ENCODE results near the gene ADGRL4.
"Not testable (repeated sequence)": the region's sequence is repeated elsewhere in the genome, so short reads cannot be mapped to it uniquely, and the experiment has no call there.

The ADGRL4 gene

DNA sequence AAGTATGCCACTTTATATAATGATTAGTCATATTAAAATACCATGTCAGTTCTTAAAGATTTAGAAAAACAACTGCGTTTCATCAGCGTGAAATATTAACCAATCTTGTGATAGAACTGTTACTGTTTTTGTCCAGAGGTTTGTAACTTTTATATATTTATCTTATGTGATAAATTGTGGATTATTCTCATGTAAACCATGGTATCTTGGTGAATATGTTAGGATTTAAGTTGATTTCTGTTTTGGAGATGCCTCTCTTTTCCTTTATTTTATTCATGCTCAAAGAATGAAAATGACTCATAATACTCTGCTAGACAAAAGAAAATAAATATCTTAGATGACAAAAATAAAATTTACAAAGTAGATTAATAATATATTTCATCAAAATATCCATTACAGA lies 88.4 kb downstream of the ADGRL4 start:
- no peak for DNase-seq (ENCODE audit: low spot score)

DNA sequence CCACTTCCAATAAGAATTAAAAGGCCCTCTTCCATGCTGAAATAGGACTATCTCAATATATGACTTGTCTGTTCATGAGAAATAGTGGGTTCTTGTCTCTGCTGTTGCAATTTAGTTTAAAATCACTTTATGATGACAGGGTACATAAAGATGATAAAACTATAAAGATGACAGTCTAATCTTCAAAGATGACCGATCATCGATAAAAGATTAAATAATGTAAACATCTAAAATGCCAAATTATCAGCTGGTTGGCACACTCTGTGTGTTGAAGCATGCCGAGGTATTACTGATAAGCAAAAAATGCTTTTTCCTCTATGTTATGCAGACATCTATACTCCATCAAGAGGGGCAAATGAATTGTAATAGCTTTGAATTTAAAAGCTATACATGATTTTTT lies 89.5 kb downstream of the ADGRL4 start:
- DNase-seq (ENCODE audit: low spot score), result no peak

DNA sequence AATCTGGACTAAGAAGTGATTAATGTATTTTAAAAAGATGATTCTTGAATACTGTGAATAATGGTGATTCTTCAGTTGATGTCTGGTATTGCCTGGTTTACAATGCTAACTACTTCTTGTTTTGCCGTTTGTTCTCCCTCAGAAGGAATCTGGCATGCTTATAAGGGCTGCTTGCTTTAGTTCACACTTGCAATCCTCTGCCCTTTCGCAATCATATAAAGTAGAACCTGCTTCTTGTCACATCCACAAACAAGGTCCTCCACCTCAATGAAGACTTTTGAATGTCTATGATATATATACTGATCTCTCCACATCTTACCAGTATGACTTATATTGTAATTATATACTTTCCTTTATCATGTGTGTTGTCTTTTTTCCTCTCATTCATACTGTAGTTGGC lies 92.6 kb downstream of the ADGRL4 start:
- DNase-seq (ENCODE audit: low spot score), result no peak

DNA sequence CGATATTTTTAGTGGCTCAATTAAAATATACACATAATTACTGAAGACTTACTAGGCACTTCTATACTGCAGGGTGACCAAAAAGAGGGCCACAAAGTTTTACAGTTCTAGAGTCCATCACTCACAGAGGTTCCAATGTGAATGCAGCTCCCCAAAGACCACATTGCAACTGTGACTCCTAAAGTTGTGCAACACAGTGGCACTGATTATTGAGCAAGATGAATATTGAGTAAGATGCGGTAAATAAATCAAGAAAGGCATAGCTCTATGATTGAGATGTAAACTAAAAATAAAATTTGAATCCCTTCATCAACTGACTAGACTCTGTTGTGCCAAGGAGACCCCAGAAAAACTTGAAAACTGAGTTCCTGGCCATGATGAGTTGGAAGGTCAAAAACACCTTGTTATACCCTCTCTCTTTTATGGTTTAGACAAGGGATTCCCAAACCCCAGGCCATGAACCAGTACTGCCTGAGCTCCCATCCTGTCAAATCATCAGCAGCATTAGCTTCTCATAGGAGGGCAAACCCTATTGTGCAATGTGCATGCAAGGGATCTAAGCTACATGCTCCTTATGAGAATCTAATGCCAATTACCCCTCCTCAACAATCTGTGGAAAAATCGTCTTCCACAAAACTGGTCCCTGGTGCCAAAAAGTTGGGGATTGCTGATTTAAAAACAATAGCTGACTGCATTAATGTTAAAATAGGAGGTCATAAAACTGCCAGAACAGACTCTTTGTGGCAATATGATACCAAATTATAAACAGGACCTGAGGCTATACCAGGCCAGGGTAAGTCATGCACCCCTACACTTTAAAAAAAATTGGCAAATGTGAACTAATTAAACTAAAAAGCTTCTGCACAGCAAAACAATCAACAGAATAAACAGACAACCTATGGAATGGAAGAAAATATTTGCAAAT lies 94.3 kb downstream of the ADGRL4 start:
- no peak for DNase-seq (ENCODE audit: low spot score)

DNA sequence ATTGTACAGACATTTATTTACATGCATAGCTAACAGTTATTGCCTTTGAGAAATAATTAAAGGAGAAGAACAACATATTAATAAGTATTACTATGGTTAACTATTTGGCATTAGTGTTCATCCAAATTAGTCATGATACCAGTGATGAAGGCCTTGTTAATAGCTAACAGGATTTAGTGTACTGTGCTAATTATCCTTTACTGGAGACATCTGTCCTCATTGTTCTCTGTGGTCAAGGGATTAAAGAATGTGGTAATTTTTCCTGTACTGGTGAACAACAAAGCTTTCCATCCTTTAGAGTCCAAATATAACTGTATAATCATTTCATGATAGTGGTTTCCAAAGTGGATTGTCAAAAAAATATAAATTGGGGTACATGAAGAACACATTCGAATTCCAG lies 103.9 kb downstream of the ADGRL4 start:
- DNase-seq (ENCODE audit: low spot score), result no peak

DNA sequence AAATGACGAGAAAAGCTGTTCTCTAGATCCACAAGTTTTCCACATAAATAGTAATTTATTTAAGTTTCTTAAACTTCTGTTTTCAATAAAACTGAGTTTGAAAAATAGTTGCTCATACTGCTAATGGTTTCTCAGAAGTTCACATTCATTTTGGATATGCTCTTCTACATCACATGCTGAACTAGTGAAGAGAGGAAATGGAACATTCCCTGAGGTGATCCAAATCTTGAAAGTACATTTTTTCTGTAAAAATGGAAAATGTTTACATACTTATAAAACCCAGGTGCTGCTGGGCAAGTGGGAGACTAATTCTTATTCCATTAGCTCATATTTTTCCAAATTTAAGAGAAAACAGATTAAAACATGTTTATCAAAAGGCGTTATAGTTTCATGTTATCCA lies 111.7 kb downstream of the ADGRL4 start:
- no peak for DNase-seq (ENCODE audit: low spot score)

DNA sequence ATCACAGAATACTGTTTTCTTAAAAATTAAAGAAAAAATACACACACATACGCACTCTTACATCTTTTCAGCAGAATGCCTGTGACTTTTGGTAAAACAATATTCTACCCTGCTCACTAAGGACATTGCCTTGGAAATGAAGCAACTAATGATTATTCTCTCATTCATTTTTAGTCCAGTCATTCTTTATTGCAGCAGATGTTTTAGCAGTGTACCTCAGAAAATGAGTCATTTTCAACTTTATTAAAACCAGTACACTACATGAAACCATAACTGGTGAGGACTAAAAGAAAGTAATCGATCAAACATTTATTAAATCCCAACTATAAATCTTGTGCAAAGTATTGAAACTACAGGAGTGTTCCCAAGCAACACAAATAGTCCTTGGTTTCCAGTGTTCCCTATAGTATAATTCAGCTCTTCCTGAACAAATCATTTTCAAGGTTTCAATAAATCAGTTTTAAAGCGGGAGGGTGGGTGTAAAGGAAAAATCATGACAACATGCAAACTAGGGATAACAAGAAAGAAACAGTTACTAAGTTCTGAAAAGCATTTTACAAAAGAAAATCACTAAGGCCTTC lies 114.2 kb downstream of the ADGRL4 start:
- no peak for DNase-seq (ENCODE audit: low spot score)

DNA sequence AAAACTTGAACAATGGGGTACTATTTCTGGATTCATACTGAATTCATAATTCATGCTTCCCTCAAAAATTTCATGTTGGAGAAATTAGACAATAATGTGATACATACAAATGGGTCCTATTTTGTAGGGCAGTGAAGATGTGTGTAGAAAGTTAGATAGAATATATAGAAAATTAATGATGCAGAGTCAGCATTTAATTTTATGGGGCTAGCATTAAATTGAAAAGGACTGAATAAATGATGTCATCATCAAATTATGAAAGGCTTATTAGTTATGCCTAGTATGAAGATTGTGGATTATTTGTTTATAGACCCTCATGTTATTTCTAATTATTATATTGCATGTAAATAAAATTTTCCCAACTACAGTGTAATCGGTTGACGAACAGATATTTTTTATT lies 119.1 kb downstream of the ADGRL4 start:
- DNase-seq (ENCODE audit: low spot score), result no peak

DNA sequence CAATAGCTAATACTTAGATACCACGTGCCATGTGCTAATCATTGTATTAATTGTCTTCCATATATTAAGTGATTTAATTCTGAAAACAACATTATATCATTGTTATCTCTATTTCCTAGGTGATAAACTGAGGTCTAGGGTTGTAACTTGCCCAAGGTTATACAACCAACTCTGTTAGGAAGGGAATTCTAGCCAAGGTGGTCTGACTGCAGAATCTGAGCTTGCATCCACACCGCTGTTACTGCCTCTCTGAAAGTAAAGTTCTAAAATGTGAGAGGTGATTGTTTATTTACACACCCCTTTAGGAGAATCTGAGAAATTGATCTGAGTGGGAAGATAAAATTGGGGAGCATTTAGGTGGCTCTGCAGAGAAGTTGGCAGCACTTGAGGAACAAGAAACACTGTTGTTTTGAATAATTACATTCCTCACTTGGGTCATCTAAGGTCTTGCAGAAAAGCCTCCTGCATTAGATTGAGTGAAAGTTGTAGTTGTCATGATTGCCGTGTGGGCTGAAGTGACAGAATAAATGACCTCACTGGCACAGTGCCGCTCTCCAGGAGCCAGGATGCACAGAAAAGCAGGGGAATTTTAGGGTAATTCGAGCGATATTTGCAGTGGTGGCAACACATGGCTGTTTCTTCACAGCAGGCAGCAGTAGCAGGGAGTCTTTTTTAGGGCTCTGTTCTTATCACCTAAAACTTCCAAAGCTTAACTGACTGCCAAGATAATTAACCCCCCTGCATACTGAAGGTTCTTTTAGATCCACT lies 121.7 kb downstream of the ADGRL4 start:
- DNase-seq (ENCODE audit: low spot score), result no peak

DNA sequence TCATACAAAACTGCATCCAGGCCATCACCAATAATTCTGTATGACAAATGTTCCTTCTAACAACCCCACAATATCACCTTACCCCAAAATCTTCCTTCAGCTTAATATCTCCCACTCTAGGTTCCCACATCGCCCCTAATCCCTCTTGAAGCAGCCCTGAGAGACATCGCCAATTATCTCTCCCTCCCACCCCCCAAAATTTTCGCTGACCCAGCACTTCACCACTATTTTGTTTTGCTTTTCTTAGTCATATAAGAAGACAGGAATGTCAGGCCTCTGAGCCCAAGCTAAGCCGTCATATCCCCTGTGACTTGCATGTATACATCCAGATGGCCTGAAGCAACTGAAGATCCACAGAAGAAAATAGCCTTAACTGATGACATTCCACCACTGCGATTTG lies 126.3 kb downstream of the ADGRL4 start:
- no peak for DNase-seq (ENCODE audit: low spot score)

DNA sequence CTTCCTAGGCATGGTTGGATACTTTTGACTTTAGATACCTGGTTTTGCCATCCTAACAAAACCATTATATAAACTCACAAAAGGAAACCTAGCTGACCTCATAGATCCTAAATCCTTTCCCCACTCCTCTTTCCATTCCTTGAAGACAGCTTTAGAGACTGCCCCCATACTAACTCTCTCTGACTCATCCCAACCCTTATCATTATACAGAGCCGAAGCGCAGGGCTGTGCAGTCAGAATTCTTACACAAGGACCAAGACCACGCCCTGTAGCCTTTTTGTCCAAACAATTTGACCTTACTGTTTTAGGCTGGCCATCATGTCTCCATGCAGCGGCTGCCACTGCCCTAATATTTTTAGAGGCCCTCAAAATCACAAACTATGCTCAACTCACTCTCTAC lies 130.5 kb downstream of the ADGRL4 start:
- not testable (repeated sequence) for DNase-seq (ENCODE audit: low spot score)

DNA sequence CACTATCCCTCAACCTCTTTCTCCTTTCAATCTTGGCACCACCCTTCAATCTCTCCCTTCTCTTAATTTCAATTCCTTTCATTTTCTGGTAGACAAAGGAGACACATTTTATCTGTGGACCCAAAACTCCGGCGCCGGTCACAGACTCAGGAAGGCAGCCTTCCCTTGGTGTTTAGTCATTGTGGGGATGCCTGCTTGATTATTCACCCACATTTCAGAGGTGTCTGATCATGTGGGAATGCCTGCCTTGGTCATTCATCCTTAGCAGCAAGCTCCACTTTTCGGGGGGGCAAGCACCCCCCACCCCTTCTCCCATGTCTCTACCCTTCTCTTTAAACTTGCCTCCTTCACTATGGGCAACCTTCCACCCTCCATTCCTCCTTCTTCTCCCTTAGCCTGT lies 133.7 kb downstream of the ADGRL4 start:
- not testable (repeated sequence) for DNase-seq (ENCODE audit: low spot score)

DNA sequence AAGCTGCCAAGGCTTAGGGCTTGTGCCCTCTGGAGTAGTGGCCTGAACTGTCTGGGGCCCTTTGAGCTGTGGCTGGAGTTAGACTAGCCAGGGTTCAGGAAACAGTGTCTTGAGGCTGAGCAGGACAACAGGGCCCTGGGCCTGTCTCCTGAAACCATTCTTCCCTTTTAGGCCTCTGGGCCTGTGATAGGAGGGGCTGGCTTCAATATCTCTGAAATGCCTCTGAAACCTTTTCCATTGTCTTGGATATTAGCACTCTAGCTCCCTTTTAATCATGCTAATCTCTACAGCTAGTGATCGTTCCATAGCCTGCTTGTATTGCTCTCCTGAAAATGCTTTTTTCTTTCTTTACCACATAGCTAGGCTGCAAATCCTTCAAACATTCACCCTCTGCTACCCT lies 135.3 kb downstream of the ADGRL4 start:
- no peak for DNase-seq (ENCODE audit: low spot score)

DNA sequence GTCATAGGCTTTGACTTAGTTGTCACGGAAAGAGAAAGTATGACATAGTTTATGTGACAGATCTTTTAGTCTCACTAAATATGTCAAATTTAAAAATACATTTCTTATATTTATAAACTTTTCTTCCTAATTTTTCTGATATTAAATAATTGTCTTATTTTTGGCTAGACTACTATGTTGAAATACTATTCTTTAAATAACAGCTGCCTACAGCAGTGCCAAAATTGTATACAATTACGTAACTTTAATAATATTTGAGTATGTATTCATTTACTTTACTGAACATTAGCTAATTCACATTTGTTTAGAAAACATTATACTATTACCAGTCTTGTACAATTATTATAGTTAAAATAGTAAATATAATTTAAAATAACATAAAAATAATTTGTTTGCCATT lies 137.4 kb downstream of the ADGRL4 start:
- DNase-seq (ENCODE audit: low spot score), result no peak

DNA sequence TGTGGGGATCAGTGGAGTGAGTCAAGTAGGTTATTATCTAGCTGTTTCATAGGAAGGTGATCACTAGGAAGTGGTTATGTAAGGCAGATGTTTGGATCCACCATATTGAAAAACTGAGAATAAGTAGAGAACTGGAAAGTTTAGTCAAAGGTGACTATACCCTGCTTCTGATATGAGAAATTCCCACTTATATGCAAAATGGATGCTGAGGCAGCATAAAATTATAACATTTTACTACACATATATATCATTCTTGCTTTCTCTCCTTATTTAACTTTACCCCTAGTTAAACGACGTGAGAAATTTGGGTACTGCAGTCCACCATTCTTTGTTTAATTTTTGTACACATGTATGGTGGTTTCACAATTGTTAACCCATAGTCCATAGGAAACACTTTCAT lies 142.4 kb downstream of the ADGRL4 start:
- DNase-seq (ENCODE audit: low spot score), result no peak

DNA sequence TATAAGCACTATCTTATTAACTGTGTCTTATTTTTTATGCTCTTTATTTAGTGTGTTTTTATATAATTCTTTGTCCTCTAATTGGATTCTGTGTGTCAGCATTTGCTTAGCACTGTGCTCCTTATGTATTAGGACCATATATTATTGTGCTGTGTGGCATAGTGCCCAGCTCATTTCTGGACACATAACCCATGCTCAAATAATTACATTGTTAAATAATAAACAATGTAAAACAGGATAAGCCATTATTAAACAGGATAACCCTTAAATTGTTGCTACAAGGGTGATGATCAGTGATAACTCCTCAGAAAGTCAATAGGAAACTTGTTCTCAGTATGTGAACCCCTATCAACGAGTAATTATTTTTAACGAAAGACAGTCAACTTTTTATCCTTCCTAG lies 150.4 kb downstream of the ADGRL4 start:
- DNase-seq (ENCODE audit: low spot score), result no peak

DNA sequence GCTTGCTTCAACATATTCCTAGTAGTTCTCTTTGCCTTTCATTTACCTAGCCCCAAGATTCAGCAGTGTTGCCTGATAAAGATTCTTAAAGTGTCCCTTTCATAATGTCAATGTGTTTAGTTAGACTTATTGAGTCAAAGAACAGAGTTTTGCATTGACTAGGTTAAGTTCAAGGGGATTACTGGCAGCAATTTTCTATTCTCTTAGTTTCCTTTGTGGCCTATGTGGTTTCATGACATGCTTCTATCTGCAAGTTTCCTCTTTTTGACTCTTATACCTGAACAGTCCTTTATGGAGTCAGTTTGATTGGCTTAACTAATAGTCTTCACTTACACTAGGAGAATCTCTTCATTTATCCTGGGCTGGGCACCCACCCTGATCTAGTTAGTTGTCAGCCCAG lies 151.3 kb downstream of the ADGRL4 start:
- DNase-seq (ENCODE audit: low spot score), result no peak

DNA sequence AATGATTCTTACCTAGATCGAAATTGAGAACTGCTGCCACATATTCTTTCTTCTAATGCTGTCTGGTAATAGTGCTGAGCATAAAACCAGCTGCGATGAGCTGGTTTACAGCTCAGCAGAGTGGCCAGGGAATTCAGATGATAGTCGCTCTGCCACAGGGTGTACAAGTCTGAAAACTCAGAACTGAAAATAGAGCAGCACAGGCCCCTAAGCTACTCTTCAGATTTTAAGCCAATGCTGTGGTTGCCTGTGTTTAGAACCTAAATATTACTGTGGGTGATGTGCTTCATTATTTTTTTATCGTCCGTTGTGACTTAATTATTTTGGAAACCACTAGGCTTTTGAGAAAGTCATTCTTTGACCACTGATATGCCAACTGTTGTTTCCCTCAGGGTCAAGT lies 152.0 kb downstream of the ADGRL4 start:
- no peak for DNase-seq (ENCODE audit: low spot score)

DNA sequence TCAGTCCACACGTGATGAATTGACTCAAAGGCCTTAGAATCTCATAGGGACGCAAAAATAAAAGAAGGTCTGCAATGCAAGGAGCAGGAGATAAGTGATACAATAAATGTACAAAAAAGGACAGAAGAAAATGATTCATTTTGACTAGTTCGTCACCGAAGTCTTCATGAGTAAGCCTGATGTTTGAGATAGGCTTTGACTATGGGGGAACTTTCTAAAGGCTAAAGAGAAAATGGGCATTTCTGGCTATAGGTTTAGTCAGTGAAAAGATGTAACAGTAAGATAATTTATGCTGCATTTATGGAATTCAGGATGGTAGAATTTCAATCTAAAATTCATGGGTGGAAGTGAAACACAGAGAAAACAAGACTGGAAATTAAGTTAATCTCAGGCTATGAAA lies 163.0 kb downstream of the ADGRL4 start:
- DNase-seq (ENCODE audit: low spot score), result no peak

DNA sequence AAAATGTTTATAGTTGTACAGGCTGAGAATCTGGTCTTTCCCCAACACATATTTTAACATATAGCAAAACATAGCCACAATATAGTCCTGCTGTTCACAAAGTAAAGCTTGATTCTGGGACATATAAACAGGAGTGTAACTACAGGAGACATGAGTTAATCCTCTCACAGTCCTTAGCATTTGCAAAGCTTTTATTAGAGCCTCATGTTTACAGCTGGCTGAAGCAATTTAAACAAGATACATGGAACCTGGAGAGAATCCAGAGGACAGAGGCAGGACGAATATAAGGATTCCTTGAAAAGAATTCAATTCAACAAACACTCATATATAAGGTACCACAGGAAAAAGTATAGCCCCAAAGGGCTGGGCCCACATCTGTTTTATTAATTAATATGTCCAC lies 163.4 kb downstream of the ADGRL4 start:
- no peak for DNase-seq (ENCODE audit: low spot score)

DNA sequence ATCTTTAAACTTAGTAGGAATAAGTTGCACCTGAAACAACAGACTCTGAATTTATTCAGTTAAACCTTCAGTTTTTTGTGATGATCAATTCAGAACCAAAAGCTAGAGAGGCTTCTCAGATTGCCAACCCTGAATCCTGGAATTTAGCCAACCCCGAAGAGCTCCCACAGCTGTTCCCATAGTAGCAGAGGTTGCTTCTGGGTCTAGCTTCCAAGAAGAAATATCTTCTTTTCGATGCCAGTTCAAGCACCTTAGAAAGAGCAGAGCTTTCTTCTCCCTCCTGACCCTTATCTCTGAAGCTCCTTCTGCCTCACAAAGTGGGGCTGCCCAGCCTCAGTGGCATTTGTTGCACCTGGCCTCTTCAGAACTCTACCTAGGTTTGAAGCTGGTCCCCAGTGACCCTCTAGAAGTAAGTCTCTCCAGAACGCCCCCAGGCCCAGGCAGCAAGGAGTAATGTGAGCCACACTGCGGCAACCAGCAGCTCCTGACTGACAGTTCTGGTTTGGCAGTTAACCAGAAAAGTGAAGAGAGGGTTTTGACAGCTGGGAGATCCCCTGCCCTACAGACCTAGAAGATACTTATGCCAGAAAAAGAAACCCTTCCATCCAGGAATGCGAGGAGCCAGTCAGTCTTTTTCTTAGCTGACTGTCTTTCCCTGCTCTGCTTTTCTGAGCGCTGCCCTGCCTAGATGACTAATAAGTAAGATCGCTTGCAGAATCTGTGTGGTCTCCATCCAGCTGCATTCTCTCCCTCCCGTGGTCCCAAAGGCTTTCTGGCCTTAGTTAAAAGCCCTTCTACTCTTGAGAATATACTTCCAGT lies 165.9 kb downstream of the ADGRL4 start:
- DNase-seq (ENCODE audit: low spot score), result peak; percentile 5

Data from globus pallidus (tissue), 1 donor.